NCI-H748 treated with DMSO at 0.1 percent for 48 hours (cell line): ENCODE data around the gene NUDT10.
A peak's percentile ranks its signal among the peaks of the same experiment; 100 is the strongest.
"Not testable (repeated sequence)": the region's sequence is repeated elsewhere in the genome, so short reads cannot be mapped to it uniquely, and the experiment has no call there.

Experiments used
- DNase-seq: peaks from one replicate; lab custom pipeline; 2025; lab: John Stamatoyannopoulos, UW

The NUDT10 gene

GRCh38 chrX:51332188-51332942 lies at the start of gene NUDT10:
Gene NUDT10 (plus strand): TSS chrX:51332822. CDS start chrX:51332966, 144 bp downstream.
- DNase-seq: peak; percentile 40

GRCh38 chrX:51292421-51292820 lies 40.2 kb upstream of the NUDT10 start:
- no peak for DNase-seq

GRCh38 chrX:51296138-51296537 lies 36.5 kb upstream of the NUDT10 start:
- no peak for DNase-seq

GRCh38 chrX:51316271-51316670 lies 16.4 kb upstream of the NUDT10 start:
- DNase-seq: no peak

- DNase-seq: not testable (repeated sequence)
These were observed 542 bp downstream of the NUDT10 start for GRCh38 chrX:51332943-51333785.

GRCh38 chrX:51334276-51334675 lies 1.7 kb downstream of the NUDT10 start:
- no peak for DNase-seq

GRCh38 chrX:51336584-51336983 lies 4.0 kb downstream of the NUDT10 start:
- DNase-seq: peak; percentile 32

GRCh38 chrX:51361251-51361650 lies 28.6 kb downstream of the NUDT10 start:
- DNase-seq: no peak

- no peak for DNase-seq
These were observed 44.0 kb downstream of the NUDT10 start for GRCh38 chrX:51376672-51377071.
